H7 (cell line): Measurements from ENCODE around the gene TSPO. TPM values are rescaled to one million over a fixed set of nuclear protein-coding genes. Genes with fewer than 3 reads are reported as not detected.
A peak's percentile ranks its signal among the peaks of the same experiment; 100 is the strongest.
"Not testable (repeated sequence)": the region's sequence is repeated elsewhere in the genome, so short reads cannot be mapped to it uniquely, and the experiment has no call there.

Source experiments
- DNase-seq: peaks from one replicate; pipeline ENCODE4 v3.0.0; 2012
- H3K27me3 ChIP-seq: 2 replicates; pipeline ENCODE4 v1.6.0; 2011; ENCODE audit warnings: mild to moderate bottlenecking, low read length; ENCODE audit not compliant: control insufficient read depth, insufficient read depth
- H3K36me3 ChIP-seq: replicated peaks from 2 replicates; pipeline ENCODE4 v1.5.1; 2011; ENCODE audit warnings: low read length; ENCODE audit not compliant: control insufficient read depth, insufficient read depth
- H3K4me3 ChIP-seq: 2 replicates; pipeline ENCODE4 v1.5.1; 2011; ENCODE audit warnings: low read depth, mild to moderate bottlenecking, control low read depth, low read length, moderate library complexity; ENCODE audit not compliant: insufficient read depth
- total RNA-seq: library from RNA; depleted of rRNA; stranded (reverse); fragments of >200 nt; shearing (Covaris generic); gene quantifications from 2 replicates; pipeline ENCODE4 v1.2.3, GENCODE V29; 2014; rRNA removed

Gene TSPO
- total RNA-seq, result 39.4 and 45.1 TPM in 2 replicates

DNA sequence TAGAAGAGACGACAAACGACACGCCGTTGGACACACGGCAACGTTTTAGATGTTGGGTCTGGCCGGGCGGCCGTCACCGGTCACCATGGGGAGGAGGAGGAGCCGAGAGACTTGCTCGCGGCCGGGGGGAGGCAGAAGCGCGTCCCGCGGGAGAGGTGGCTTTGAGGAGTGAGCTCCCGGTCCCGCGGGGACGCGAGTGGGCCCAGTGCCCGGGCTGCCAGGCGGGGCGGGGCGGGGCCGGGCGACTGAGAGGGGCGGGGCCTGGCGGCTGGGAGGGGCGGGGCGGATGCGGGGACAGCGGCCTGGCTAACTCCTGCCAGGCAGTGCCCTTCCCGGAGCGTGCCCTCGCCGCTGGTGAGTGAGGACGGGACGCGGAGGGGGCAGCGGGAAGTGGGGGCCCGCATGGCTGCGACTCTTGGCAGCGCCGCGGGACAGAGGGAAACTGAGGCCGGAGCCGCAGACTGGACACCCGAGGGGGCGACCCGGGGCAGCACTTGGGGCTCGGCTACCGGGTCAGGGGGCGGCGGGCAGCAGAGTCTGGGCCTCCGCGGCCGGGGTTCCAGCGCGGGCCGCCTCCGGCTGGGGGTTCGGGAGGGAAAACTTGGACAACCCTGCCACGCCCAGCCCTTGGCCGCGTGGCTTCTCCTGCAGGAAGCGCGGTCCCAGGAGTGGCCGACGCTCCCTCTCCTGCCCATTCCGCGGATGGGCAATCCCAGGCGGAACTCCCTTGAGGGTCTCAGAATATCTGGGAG, at the start of gene TSPO:
Gene TSPO, plus strand, starts transcription at position 309 of the 752 bp plus-strand sequence. CDS start 7,680 bp downstream, outside the sequence.
- Histone ChIP-seq H3K4me3 (peak within 1 kb of the TSS; percentile 57), H3K27me3 (peaks cover 20% of the 10 kb centered on the region)
- peak; percentile 95 for DNase-seq

GRCh38 chr22:43104056-43104625, 47.2 kb upstream of the TSPO start:
- H3K4me3 ChIP-seq, DNase-seq, H3K27me3 ChIP-seq, H3K36me3 ChIP-seq: not testable (repeated sequence)

More for the DNA sequence above, at the start of gene TSPO:
- H3K36me3 ChIP-seq, result no peaks in the 10 kb centered on the region

DNA sequence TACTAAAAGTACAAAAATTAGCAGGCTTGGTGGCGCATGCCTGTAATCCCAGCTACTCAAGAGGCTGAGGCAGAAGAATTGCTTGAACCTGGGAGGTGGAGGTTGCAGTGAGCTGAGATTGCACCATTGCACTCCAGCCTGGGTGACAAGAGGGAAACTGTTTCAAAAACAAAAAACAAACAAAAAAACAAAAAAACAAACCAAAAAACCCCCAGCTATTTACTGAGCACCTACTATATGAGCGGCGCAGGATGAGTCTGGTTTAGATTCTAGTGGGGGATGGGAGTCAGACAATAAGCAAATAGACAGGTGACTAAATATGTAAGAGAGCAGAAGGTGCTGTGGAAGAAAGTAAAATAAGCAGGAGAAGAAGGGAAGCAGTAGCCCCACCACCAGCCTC, 46.4 kb upstream of the TSPO start:
- not testable (repeated sequence) for DNase-seq, H3K36me3 ChIP-seq, H3K4me3 ChIP-seq
- H3K27me3 ChIP-seq, result peaks cover 11% of the 10 kb centered on the region

DNA sequence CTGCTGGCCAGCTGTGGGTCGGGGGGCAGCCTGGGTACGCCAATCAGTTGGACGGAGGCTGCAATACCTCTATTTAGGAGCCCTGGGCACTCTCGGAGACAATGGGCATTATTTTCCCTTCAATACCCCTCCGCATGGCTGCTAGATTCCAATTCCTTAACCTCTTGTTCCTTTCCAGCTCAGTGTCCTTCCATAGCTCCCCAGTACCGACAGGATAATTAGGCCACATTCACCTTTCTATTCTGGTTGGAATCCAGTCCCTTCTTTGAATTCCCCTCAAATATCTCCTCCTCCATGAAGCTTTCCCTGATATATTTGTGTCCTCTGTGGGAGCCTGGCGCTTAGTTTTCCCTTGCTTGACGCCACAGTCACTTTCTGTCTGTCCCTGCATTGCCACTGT, 45.1 kb upstream of the TSPO start:
- Histone ChIP-seq H3K27me3 (peaks cover 23% of the 10 kb centered on the region), H3K36me3 (no peaks in the 10 kb centered on the region), H3K4me3 (no peak overlapping the region)
- DNase-seq, result no peak

DNA sequence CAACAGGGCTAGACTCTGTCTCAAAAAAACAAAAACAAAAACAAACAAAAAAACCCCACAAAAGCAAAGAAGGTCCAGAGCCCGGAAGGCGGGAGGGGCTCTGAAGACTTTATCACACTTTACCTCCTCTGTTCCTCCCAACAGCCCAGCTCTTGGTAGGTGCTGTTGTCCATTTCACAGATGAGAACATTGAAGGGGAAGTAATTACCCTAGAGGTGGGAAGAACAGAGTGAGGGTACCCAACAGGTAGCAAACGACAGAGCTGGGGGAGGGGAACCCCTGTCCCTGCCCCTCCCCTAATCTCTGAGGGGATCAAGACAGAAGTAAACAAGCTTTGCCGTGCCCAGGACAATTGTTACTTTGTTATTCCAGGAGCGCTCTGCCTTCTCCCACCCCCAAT, 41.8 kb upstream of the TSPO start:
- Histone ChIP-seq H3K4me3 (no peak overlapping the region; the same call in 1 of the 2 replicates), H3K27me3 (peaks cover 32% of the 10 kb centered on the region), H3K36me3 (no peaks in the 10 kb centered on the region)
- DNase-seq, result no peak

DNA sequence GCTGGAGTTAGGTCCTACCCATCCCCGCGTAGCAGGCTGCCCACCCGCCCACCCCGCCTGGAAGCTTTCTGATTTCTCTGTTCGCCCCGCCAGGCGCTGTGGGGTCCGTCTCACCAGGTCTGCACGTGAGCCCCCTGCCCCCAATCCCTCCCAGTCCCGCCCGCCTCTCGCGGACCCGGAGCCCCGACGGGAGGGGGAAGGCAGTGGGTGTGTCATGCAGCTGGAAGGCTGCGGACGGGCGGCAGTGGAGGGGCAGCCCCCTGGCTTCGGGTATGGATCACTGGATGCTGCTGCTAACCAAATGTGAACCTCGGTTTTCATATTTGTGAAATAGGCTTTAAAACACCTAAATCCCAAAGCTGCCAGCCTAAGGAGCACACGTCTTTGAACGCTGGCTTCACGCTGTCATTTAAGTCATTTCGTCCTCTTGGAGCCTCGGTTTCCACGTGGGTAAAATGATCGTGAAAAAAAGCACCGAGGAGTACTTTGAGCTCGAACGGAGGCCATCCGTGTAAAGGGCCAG, 41.4 kb upstream of the TSPO start:
- peak; percentile 88 for DNase-seq
- Histone ChIP-seq H3K27me3 (peaks cover 32% of the 10 kb centered on the region), H3K4me3 (peak overlapping the region; percentile 54), H3K36me3 (no peaks in the 10 kb centered on the region)

DNA sequence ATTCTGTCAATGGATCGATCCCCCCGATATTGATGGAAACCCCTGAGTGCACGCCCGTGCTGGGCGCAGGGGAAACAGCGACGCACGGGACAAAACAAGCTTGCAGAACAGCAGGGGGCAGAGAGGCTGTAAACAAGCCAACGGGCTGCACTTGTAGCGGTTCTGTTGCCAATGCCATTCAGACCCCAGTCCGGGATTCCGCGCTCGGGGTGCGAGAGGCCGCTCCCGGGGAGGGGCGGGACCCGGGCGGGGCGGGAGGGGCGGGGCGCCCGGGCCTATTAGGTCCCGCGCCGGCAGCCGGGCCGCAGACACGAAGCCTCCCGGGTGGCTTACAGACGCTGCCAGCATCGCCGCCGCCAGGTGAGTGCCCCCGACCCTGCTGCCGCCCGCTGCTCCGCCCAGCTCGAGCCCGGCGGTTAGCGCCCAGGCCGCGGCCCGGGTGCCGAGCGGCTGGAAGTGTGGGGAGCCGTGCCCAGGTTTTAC, 40.9 kb upstream of the TSPO start, which contains the start of gene BIK:
Gene BIK, plus strand, starts transcription at position 307 of the 483 bp plus-strand sequence. CDS start 13,273 bp downstream, outside the sequence.
- Histone ChIP-seq H3K36me3 (no peaks in the 10 kb centered on the region), H3K27me3 (peaks cover 32% of the 10 kb centered on the region)
- DNase-seq, result peak; percentile 93

DNA sequence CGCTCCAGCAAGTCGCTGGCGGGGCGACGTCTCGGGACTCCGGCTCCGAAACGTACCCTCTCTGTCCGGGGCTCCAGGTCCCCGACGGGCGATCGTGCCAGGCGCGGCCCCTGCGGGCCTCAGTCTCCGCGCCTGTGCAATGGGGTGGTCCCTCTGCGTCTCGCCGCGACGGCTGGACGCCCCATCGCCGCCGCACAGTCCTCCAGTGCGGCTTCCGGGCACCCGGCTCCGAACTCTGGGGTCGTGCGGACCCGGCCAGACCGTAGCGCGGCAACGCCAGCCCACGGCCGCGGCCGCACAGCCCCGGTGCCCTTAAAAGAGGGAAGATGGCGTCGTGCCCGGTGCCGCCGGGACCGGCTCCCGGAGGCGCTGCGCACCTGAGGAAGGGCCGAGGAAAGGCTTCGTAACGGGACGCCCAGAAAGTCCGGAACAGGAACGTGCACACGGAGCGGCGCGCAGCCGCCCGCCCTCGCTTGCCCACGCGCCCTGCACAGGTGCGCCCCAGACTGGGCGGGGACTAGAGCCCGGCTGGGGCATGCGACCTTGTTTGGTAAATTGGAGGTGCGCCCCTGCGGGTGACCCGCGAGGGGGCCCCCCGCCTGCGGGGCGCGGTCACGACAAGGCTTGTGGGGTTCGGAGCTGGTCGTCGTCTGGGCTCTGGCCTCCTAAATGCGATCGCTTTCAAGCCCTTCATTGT, 40.3 kb upstream of the TSPO start:
- peaks cover 32% of the 10 kb centered on the region for H3K27me3 ChIP-seq
- no peaks in the 10 kb centered on the region for H3K36me3 ChIP-seq
- peak; percentile 79 for DNase-seq
- H3K4me3 ChIP-seq, result peak overlapping the region; percentile 54

More for the DNA sequence above, 40.9 kb upstream of the TSPO start, which contains the start of gene BIK:
- H3K4me3 ChIP-seq, result peak within 1 kb of the TSS; percentile 54

- peaks cover 32% of the 10 kb centered on the region for H3K27me3 ChIP-seq
- no peak for DNase-seq
- H3K4me3 ChIP-seq, result no peak overlapping the region
- no peaks in the 10 kb centered on the region for H3K36me3 ChIP-seq
Observed at GRCh38 chr22:43113526-43114251, 37.7 kb upstream of the TSPO start.

DNA sequence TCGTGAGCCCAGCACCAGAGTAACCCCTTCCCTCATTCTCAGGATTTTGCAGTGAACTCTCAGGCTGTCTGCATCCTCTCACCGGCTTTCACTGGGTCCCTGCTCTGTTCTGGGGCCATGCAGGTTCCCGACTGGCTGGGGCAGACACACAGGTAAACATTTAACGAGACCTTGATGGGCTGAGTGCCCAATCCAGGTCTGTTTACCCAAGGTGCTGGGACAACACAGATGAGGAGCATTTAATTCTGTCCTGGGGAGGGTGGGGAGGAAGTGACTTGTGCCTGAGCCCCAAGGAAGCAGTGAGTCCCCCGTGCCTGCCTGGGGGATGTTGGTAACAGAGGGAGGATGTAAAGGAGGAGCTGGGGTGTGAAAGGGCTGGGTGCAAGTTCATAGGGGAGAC, 36.4 kb upstream of the TSPO start:
- peaks cover 21% of the 10 kb centered on the region for H3K27me3 ChIP-seq
- H3K36me3 ChIP-seq, result no peaks in the 10 kb centered on the region
- DNase-seq, result no peak
- H3K4me3 ChIP-seq, result no peak overlapping the region

GRCh38 chr22:43116932-43117331, 34.4 kb upstream of the TSPO start:
- Histone ChIP-seq H3K4me3 (no peak overlapping the region), H3K27me3 (peaks cover 3% of the 10 kb centered on the region), H3K36me3 (no peaks in the 10 kb centered on the region)
- DNase-seq, result no peak

DNA sequence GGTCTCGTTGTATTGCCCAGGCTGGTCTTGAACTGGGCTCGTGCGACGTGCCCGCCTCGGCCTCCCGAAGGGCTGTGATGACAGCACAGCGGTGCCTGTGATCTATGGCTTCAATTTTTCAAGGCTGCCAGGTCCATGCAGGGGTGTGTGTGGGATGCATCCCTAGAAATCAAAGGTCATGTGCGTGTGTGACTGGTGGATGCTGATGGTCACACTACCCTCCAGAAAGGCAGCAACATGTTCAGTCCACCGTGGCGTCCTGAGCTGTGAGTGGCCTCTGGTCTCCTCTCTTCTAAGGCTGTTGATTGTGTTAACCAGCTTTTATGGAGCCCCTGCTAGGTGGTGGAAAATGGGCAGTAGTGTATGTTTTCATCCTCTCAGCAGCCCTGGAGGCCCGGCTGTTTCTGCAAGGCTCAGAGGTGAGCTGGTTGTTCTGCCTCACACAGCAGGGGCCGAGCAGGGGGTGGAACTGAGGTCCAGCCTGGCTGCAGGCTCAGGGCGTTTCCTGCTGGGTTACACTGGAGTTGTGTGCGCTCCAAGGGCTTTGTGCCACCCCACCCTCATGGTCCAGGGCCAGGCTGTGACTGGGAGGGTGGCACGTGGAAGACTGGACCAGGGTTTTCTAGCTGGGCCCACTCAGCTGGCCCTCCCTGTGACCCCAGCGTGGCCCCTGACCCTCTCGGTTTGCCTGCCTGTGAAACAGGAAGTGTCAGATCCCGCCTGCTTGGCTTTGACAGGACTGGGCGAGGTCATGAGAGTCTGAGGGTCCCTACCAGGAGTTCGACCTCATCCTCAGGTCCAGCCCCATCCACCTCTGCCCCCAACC, 33.1 kb upstream of the TSPO start:
- H3K4me3 ChIP-seq, result no peak overlapping the region
- no peaks in the 10 kb centered on the region for H3K36me3 ChIP-seq
- peak; percentile 73 for DNase-seq
- no peaks in the 10 kb centered on the region for H3K27me3 ChIP-seq

DNA sequence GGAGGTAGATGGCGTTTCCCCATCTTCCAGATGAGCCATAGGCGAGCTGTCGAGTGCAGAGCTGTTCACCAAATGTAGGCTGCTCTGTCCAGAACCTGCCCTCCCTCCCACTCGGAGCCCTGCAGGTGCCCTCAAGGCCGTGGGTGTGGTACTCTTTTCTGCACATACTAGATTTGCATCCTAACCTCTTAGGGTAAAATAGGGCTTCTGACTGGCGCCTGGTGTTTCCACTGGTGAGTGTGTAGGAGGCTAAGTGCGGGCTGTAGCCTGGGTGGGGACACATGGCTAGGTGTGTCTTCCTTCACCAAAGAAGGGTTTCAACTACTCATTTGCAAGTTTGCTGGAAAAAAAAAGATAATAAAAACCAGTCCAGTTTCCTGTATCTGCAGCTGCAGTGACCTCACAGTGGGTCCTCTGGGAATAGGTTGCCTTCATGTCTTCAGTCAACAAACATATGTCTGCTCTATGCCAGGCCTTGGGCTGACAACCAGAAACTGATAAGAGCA, 32.4 kb upstream of the TSPO start:
- no peaks in the 10 kb centered on the region for H3K36me3 ChIP-seq
- H3K4me3 ChIP-seq, result no peak overlapping the region
- no peak for DNase-seq
- no peaks in the 10 kb centered on the region for H3K27me3 ChIP-seq
